Adrenal gland (tissue), 12 donors: ENCODE results near the gene AZU1. TPM values are rescaled to one million over a fixed set of nuclear protein-coding genes. Genes with fewer than 3 reads are reported as not detected.

ENCODE experiments used
- DNase-seq, 7 donors: peaks; one replicate each; pipeline ENCODE4 v3.0.0-alpha.2; 2019 to 2020
- H3K27ac ChIP-seq, 5 donors: fragments of 200-600 bp; sonication (generic) in 4 of 5; 1 replicate in 3 of 5; 2 replicates in 2 of 5; pipeline versions ENCODE4 v1.5.1 to v1.8.0; 2016 to 2020; ENCODE audit warnings: mild to moderate bottlenecking in 1 of 5
- H3K27me3 ChIP-seq: fragments of 200-600 bp; 2 replicates; pipeline ENCODE4 v1.8.0; 2021
- H3K36me3 ChIP-seq, 2 donors: fragments of 200-600 bp; replicated peaks in 1 of 2; 1 replicate in 1 of 2; 2 replicates in 1 of 2; pipeline versions ENCODE4 v1.5.1 to v1.8.0; 2018 to 2022
- H3K4me1 ChIP-seq, 2 donors: fragments of 200-600 bp; replicated peaks in 1 of 2; 1 replicate in 1 of 2; 2 replicates in 1 of 2; pipeline versions ENCODE4 v1.5.1 to v1.8.0; 2018 to 2021
- H3K4me3 ChIP-seq, 4 donors: fragments of 200-600 bp; sonication (generic) in 3 of 4; one replicate each; pipeline ENCODE4 v1.5.1; 2016 to 2018
- H3K9me3 ChIP-seq, 3 donors: fragments of 200-600 bp; sonication (generic) in 1 of 3; replicated peaks in 1 of 3; 1 replicate in 2 of 3; 2 replicates in 1 of 3; pipeline versions ENCODE4 v1.5.1 to v1.8.0; 2016 to 2021
- POLR2A ChIP-seq, 2 donors: fragments of 450-650 bp; IDR thresholded peaks; one replicate each; pipeline ENCODE4 v1.6.1; 2017; ENCODE audit warnings: antibody characterized with exemption in 2 of 2, mild to moderate bottlenecking in 2 of 2, moderate library complexity in 1 of 2
- whole genome bisulfite sequencing, 4 donors: extraction: QIAGEN DNeasy Blood & Tissue Kit in 2 of 4; methylation state at CpG; one replicate each; pipeline versions ENCODE4 v1.1.5 to v1.1.7; 2013 to 2017; 5-methylcytosine and 5-hydroxymethylcytosine counted together
- intact Hi-C, 2 donors: fragments of 100-400 bp; cut with DNase I; formaldehyde crosslinking; loops; one replicate each; pipeline versions ENCODE4 v1.14.1 to v1.15.0; 2022 to 2023
- polyA plus RNA-seq, 3 donors: library from polyadenylated mRNA; stranded (reverse); fragments of 200-250 nt in 2 of 3; fragments of 350-450 nt in 1 of 3; fragmentation: Illumina TruSeq in 1 of 3; extraction: RNeasy Lipid Tissue Mini Kit (QIAGEN cat#74804) in 1 of 3; gene quantifications; one replicate each; pipeline ENCODE4 v1.2.3, GENCODE V29; 2013 to 2014
- total RNA-seq, 9 donors: library from RNA; depleted of rRNA in 4 of 9; stranded (reverse); fragments of >200 nt in 4 of 9; fragments of 120-200 nt in 1 of 9; fragmentation: NEBNext Ultra II Directional in 1 of 9; extraction: Animal tissue kit (Norgen Biotek cat#: 25700) in 1 of 9; gene quantifications; one replicate each; pipeline versions ENCODE4 v1.1.0 to v1.2.4, GENCODE V29; 2013 to 2023
- TF ChIP-seq, protein P1 (sequence below), 6 experiments: fragments of 450-650 bp in 4 of 6; fragments of 200-600 bp in 2 of 6; sonication (generic) in 1 of 6; IDR thresholded peaks; 1 replicate in 5 of 6; 2 replicates in 1 of 6; pipeline versions ENCODE4 v1.5.1 to v1.8.0; 2016 to 2021; ENCODE audit warnings: antibody characterized with exemption in 6 of 6, mild to moderate bottlenecking in 2 of 6, moderate library complexity in 1 of 6
- donor health status: healthy with polysubstance abuse.
- donor health status: Bipolar disorder and iron deficiency.
- donor health status: DM: yes; HTN: yes; CAD: no.
- donor health status: DM: no; HTN: no; CAD: no.
- donor health status: DM: no; HTN: no; CAD: no.
- donor health status: DM: yes; HTN: yes; CAD: no.

AZU1 gene
- total and polyA plus RNA-seq, 12 donors: 0.11 to 1.1 (median 0.30) TPM; not detected in 5

DNA sequence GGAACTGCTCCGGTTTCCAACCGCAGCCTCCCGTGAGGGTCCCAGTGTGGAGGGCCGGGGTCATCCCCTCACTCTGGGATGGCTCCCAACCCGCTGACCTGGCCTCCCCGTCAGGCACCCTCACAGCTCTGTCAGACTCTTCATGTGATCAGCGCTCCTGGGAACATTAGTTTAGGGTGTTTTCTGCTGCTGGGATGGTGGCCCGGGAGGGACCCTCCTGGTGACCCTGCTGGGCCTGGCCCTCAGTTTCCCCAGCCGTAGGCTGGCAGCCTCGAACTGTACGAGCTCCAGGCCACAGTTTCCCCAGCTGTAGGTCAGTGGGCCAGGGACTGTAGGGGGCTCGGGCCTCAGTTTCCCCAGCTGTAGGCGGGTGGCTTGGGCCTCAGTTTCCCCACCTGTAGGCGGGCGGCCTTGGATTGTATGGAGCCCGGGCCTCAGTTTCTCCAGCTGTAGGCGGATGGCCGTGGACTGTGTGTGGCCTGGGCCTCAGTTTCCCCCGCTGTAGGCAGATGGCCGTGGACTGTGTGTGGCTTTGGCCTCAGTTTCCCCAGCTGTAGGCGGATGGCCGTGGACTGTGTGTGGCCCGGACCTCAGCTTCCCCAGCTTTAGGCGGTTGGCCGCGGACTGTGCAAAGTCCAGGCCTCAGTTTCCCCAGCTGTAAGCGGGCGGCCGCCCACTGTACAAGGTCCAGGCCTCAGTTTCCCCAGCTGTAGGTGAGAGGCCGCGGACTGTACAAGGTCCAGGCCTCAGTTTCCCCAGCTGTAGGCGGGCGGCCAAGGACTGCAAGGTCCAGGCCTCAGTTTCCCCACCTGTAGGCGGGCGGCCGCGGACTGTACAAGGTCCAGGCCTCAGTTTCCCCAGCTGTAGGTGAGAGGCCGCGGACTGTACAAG lies 31.7 kb upstream of the AZU1 start:
- TF ChIP-seq POLR2A (IDR thresholded peaks at IDR 0.05): no peak
- TF ChIP-seq, protein P1, sequence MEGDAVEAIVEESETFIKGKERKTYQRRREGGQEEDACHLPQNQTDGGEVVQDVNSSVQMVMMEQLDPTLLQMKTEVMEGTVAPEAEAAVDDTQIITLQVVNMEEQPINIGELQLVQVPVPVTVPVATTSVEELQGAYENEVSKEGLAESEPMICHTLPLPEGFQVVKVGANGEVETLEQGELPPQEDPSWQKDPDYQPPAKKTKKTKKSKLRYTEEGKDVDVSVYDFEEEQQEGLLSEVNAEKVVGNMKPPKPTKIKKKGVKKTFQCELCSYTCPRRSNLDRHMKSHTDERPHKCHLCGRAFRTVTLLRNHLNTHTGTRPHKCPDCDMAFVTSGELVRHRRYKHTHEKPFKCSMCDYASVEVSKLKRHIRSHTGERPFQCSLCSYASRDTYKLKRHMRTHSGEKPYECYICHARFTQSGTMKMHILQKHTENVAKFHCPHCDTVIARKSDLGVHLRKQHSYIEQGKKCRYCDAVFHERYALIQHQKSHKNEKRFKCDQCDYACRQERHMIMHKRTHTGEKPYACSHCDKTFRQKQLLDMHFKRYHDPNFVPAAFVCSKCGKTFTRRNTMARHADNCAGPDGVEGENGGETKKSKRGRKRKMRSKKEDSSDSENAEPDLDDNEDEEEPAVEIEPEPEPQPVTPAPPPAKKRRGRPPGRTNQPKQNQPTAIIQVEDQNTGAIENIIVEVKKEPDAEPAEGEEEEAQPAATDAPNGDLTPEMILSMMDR (IDR thresholded peaks at IDR 0.05): no peak
- WGBS, 4 donors: 74 to 93% (median 80%) methylated on average over 10 to 39 of the region's 39 CpGs
- Histone ChIP-seq H3K27me3 (no peaks in the 10 kb centered on the region), H3K4me1 (peaks cover 27 to 31% of the 10 kb centered on the region in 2 donors), H3K4me3 (peak overlapping the region in 2 of 4 donors; percentile 68 to 86), H3K36me3 (peaks cover 0 to 8% of the 10 kb centered on the region in 2 donors), H3K27ac (peak overlapping the region in 3 of 5 donors; percentile 68 to 87 (median 81)), H3K9me3 (no peaks in the 10 kb centered on the region)
- intact Hi-C loops: no loop called here
- DNase-seq: peak in 4 of 7 donors; percentile 27 to 67 (median 44)

DNA sequence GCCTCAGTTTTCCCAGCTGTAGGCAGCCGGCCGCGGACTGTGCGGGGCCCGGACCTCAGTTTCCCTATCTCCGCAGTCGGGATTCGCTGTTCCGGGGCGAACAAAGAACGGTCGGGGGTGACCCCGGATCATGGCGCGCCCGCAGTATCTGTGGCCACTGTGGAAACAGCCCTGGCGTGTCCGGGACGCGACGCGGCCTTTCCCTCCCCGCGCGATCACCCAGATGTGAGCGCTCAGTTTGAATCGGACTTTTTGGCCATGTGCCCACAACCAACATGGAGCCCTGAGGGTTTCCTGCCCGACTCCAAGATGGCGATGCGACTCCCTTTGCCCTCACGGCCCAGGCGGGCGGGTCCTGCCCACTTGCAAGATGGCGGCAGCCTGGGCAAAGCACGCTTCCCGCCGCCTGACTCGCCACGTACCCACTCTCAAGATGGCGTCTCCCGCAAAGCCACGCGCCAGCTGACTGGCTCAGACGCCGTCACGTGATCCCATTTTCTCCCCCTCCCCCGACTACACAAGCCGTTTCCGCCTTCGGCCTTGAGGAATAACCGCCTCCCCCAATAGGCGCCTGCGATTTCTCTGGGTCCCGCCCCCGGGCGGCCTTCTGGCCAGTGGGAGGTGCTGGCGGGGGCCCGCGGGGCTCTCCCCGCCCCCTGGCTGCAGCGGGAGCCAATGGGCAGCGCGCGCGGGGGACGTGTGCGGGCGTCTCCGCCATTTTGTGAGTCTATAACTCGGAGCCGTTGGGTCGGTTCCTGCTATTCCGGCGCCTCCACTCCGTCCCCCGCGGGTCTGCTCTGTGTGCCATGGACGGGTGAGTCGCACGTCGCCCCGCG lies 30.7 kb upstream of the AZU1 start, which contains the start of gene PTBP1:
PTBP1 (plus strand) TSS at position 761 of the 836 bp plus-strand sequence; CDS start at position 807, 46 bp downstream.
- peak within 1 kb of the TSS; percentile 47 to 100 (median 92) for H3K4me3 ChIP-seq
- TF ChIP-seq, protein P1 (IDR thresholded peaks at IDR 0.05): peak in 4 of 6 experiments; percentile 12 to 45 (median 29)
- TF ChIP-seq POLR2A (IDR thresholded peaks at IDR 0.05): peak; percentile 81 to 88
- H3K27ac ChIP-seq: peak within 1 kb of the TSS; percentile 81 to 100 (median 99)
- intact Hi-C loops: no loop called here
- H3K9me3 ChIP-seq: no peaks in the 10 kb centered on the region
- peak; percentile 100 for DNase-seq
- H3K36me3 ChIP-seq: peaks cover 0 to 8% of the 10 kb centered on the region in 2 donors
- peaks cover 37 to 41% of the 10 kb centered on the region in 2 donors for H3K4me1 ChIP-seq
- 0 to 1% (median 0%) methylated on average over 19 to 83 of the region's 83 CpGs for WGBS, 4 donors
- no peaks in the 10 kb centered on the region for H3K27me3 ChIP-seq

DNA sequence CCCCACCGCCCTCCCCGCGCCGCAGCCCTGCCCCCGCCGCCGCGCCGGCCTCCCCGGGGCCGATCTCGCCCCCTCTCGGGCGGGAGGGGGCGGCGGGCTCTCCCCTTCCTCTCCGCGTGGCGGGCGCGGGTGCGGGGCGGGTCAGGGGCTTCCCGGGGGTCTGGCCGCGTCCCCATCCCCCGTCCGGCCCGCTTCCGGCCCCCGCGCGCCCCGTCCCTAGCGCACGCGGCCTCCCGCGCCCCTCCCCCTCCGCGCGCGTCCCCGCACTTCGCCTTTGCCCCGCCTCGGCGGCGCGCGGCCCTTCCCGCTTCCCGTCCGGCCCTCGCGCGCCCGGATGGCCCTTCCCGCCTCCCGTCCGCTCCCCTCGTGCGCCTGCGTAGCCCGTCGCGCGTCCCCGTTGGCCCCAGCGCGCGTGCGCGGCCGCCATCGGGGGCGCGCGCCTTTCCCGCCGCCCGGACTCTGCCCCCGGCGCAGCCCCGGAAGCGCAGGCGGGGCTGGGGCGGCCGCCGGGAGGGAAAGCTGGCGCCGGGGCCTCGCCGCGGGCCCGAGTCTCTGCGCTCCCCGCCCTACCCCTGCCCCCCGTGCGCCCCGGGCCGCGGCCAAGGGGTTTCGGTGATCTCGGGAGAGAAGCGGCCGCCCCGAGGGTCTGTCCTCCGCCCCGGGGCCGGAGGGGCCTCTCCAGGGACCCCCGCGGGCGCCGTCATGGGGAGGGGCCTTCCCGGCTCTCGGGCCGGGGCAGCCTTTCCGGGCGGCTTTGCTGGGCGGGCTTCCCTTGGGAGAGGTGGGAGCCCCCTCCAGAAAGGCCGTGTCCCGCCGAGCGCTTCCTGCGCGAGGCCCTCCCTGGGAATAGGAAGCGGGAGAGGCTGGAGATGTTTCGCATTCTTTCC lies 29.9 kb upstream of the AZU1 start:
- H3K4me3 ChIP-seq: peak overlapping the region; percentile 47 to 100 (median 78)
- H3K4me1 ChIP-seq: peaks cover 45 to 49% of the 10 kb centered on the region in 2 donors
- peaks cover 0 to 8% of the 10 kb centered on the region in 2 donors for H3K36me3 ChIP-seq
- intact Hi-C loops: no loop called here
- H3K27me3 ChIP-seq: no peaks in the 10 kb centered on the region
- peak; percentile 85 to 91 (median 89) for DNase-seq
- H3K27ac ChIP-seq: peak overlapping the region; percentile 81 to 100 (median 99)
- 0 to 3% (median 1%) methylated on average over 1 to 113 of the region's 129 CpGs for WGBS, 4 donors
- TF ChIP-seq, protein P1 (IDR thresholded peaks at IDR 0.05): peak in 2 of 6 experiments; percentile 4 to 10
- TF ChIP-seq POLR2A (IDR thresholded peaks at IDR 0.05): no peak
- H3K9me3 ChIP-seq: no peaks in the 10 kb centered on the region
